GM18505 (cell line): ENCODE results near the gene CCDC177.

Experiments used
- ATAC-seq: cut with Tn5 transposase; IDR thresholded peaks from one replicate; pipeline ENCODE4 v1.9.1; 2021; ENCODE audit not compliant: unreplicated experiment
- POLR2A ChIP-seq: IDR thresholded peaks from 4 replicates; pipeline ENCODE4 v1.6.1; 2011; ENCODE audit warnings: borderline replicate concordance; ENCODE audit not compliant: insufficient read depth, insufficient read length; ENCODE audit errors: extremely low read depth

CCDC177 gene

GRCh38 chr14:69574263-69574953, at the start of gene CCDC177:
TSS of gene CCDC177 (minus strand) at chr14:69574871. CDS start at chr14:69573622, 1,249 bp downstream.
- ATAC-seq = no peak
- TF ChIP-seq POLR2A = no peak

GRCh38 chr14:69624136-69624535, 49.5 kb upstream of the CCDC177 start:
- no peak for TF ChIP-seq POLR2A
- ATAC-seq = no peak

GRCh38 chr14:69620981-69621380, 46.3 kb upstream of the CCDC177 start:
- no peak for ATAC-seq

GRCh38 chr14:69620211-69620611, 45.5 kb upstream of the CCDC177 start:
- no peak for ATAC-seq

More at GRCh38 chr14:69620981-69621380, 46.3 kb upstream of the CCDC177 start:
- TF ChIP-seq POLR2A = no peak

GRCh38 chr14:69619012-69619411, 44.3 kb upstream of the CCDC177 start:
- no peak for ATAC-seq
- TF ChIP-seq POLR2A = no peak

More at GRCh38 chr14:69620211-69620611, 45.5 kb upstream of the CCDC177 start:
- TF ChIP-seq POLR2A = no peak

GRCh38 chr14:69617796-69618195, 43.1 kb upstream of the CCDC177 start:
- no peak for ATAC-seq
- TF ChIP-seq POLR2A = no peak

DNA sequence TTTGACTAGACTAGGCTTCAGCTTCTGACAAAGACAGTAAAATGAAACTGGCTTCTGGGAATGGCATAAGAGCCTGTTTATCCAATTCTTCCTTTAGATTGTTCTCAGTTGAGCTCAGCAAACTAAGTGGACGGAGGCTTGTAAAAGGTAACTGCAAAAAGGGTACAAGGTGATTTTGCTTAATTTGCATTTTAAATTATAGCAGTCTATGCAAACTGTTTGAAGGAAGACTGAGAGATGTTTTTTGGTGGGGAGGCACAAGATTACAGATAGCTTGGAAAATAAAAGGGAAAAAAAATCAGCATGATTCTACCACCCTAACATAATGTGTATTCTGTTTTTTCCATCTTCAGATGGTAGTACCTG, 41.7 kb upstream of the CCDC177 start:
- no peak for ATAC-seq
- no peak for TF ChIP-seq POLR2A

DNA sequence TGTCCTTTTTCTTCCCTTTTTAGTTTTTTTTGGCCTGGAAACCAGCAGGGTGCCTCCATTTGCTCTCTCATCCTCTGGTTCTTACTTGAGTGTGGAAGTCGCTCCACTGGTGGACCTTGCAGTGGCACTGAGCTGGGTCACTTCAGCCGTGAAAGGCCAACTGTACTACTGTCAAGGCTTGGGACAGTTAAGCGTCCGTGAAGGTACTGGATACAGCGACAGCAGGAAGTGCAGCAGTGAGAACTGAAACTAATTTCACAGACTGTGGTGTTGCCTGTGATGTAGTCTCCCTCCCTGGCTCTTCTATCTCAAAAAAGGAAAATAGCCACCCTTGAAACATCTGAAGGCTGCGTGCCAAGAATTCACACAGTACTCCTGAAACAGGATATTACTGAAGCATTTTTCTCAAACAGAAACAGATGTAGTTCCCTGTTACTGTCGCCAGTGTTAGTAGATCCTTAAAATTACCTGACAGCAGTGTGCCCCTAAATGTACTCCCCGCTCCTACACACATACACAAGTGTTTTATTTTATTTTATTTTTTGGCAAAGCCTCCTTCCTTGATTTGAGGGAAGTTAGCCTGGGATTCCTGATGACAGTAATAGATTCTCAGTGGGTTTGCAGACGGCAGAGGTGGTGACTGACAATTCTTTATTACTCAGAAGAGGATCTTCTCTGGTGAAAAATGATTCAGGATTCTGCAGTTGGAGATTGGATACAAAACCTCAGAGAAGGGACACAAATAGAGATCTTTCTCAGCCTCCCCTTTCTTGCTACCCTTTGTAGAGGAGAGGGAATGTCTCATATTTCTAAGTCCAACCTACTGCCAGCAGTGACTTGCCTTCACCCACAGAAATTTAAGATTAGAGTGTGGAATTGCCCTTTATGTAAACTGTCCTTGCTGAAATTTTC, 41.1 kb upstream of the CCDC177 start:
- TF ChIP-seq POLR2A = peak; percentile 45
- ATAC-seq = peak; percentile 34

DNA sequence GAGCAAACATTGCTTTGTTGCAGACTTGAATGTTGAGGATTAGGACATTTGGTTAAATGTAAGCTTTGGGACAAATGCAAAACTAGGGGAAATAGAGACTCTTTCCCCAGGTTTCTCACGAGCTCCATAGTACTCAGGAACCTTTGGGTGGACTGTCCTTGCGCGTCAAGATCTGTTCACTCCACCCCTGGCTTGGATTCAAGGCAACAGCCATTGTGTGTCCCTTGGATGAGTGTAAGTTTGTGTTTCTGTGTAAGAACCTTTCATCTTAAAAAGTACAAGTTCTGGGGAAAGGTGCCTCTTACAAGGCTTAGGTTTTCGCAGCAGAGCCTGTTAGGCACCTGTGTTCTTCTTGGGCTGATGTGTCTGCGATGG, 40.4 kb upstream of the CCDC177 start:
- TF ChIP-seq POLR2A = no peak
- ATAC-seq = peak; percentile 0

GRCh38 chr14:69614592-69614991, 39.9 kb upstream of the CCDC177 start:
- TF ChIP-seq POLR2A = no peak
- no peak for ATAC-seq

DNA sequence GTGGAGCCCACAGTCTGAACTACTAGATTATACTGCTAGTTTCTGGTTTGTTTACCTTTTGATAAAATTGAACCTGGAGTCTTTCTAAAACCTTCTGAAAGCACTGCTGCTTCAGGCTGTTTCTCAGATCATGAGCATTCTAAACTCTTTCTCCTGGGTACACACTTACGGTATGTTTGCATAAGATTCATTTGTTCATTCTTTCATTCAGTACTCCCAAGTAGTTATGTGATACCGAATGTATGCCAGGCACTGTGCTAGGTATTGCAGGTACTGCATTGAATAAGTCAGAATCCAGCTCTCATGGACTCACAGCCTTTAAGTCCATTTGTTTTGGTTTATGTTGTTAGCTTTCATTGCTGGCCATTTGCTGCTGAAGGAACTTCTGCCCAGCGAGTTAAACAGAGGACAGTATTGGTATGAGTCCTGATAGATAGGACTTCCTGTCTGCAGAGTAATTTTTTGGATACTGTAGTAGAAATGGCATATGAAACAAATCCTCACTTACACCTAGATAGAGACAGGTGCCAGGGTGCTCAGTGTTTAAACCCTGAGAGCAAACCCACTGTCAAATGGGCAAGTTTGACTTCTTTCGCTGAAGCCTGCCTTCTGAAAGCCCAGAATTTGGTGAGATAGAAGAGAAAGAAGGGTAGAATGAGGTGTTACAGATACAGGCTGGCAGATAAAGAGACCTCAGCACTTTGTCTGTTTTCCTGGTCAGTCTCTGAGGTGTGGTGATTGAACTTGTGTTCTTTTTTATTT, 38.8 kb upstream of the CCDC177 start:
- no peak for ATAC-seq
- TF ChIP-seq POLR2A = peak; percentile 20

- no peak for TF ChIP-seq POLR2A
- no peak for ATAC-seq
Observed at GRCh38 chr14:69612783-69613130, 38.1 kb upstream of the CCDC177 start.

- ATAC-seq = peak; percentile 17
- TF ChIP-seq POLR2A = peak; percentile 3
Observed at GRCh38 chr14:69612014-69612782, 37.5 kb upstream of the CCDC177 start.

DNA sequence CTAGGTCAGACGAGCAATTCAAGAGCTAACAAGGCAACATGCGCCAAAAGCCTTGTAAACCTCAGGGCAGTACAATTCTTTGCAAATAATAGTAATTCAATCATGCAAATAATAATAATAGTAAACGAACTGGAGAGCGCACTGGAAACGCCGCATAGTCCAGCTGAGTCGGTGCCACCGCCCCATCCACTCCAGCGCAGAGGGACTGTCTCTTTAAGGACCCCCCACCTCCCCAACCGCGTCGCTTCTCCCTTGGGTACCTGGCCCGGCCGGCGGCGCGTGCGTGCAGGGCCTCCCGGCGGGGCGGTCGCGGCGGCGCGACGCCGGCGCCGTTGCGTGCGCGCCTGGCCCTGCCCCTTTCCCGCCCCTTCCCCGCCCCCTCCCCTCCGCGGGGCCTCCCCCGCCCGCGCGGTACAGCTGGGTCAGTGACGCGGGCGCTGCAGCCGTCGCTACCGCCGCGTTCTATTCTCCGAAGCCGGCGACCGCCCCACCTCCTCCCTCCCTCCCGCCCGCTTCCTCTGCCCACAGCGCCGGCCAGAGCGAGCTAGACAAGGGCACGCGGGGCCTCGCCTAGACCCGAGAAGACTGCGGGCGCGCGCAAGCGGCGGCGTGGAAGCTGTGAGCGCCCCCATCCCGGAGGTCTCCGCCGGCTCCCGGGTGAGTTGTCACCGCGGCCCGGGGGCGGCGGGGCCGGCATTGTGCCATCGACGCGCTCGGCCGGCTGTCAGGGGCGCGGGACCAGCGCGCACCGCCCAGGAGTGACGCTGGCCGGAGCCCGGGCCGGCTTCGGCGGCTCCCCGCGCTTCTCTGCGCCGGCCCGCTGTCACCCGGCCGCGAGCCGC, 36.7 kb upstream of the CCDC177 start, which contains the start of gene SUSD6:
Gene SUSD6 (plus strand): TSS at position 425 of the 842 bp plus-strand sequence. CDS start 46,997 bp downstream, outside the sequence.
- ATAC-seq = peak; percentile 49

More for the DNA sequence above, 36.7 kb upstream of the CCDC177 start, which contains the start of gene SUSD6:
- TF ChIP-seq POLR2A = peak; percentile 51
